Neuronal stem cell (in vitro differentiated cells): ENCODE results near the gene CELSR3. TPM values are rescaled to one million over a fixed set of nuclear protein-coding genes. Genes with fewer than 3 reads are reported as not detected.

Experiments
- DNase-seq: peaks from one replicate; pipeline ENCODE4 v3.0.0-alpha.2; 2013; ENCODE audit warnings: low spot score
- H2AFZ ChIP-seq: one replicate; pipeline ENCODE4 v1.6.1; 2013; ENCODE audit warnings: mild to moderate bottlenecking, low read length, inconsistent platforms
- H2AK5ac ChIP-seq: 2 replicates; pipeline ENCODE4 v1.6.1; 2013; ENCODE audit warnings: low read depth, mild to moderate bottlenecking, inconsistent platforms, low read length, moderate library complexity, mixed read lengths
- H2BK120ac ChIP-seq: 2 replicates; pipeline ENCODE4 v1.6.1; 2013; ENCODE audit warnings: low read depth, mild to moderate bottlenecking, inconsistent platforms, low read length, moderate library complexity, mixed read lengths
- H2BK12ac ChIP-seq: one replicate; pipeline ENCODE4 v1.6.1; 2013; ENCODE audit warnings: low read length, inconsistent platforms
- H2BK15ac ChIP-seq: 2 replicates; pipeline ENCODE4 v1.6.1; 2013; ENCODE audit warnings: mild to moderate bottlenecking, low read length, inconsistent platforms, mixed read lengths
- H2BK5ac ChIP-seq: one replicate; pipeline ENCODE4 v1.6.1; 2013; ENCODE audit warnings: inconsistent platforms, mild to moderate bottlenecking, low read length, moderate library complexity
- H3K14ac ChIP-seq: one replicate; pipeline ENCODE4 v1.6.1; 2013; ENCODE audit warnings: low read length, inconsistent platforms
- H3K18ac ChIP-seq: 2 replicates; pipeline ENCODE4 v1.6.1; 2013; ENCODE audit warnings: low read length, inconsistent platforms
- H3K23ac ChIP-seq: 2 replicates; pipeline ENCODE4 v1.6.1; 2013; ENCODE audit warnings: low read depth, mild to moderate bottlenecking, mixed read lengths, low read length, inconsistent platforms; ENCODE audit not compliant: poor library complexity
- H3K27ac ChIP-seq: replicated peaks from 3 replicates; pipeline ENCODE4 v1.5.1; 2013; ENCODE audit warnings: low read length, inconsistent platforms
- H3K27me3 ChIP-seq, 3 experiments: 2 replicates each; pipeline ENCODE4 v1.6.1; 2013; ENCODE audit warnings: low read length in 3 of 3, mild to moderate bottlenecking in 2 of 3, inconsistent platforms in 1 of 3, low read depth in 1 of 3, mixed read lengths in 1 of 3, moderate library complexity in 1 of 3; ENCODE audit not compliant: control insufficient read depth in 3 of 3, insufficient read depth in 3 of 3
- H3K36me3 ChIP-seq, 2 donors: replicated peaks in 1 of 2; 2 replicates each; pipeline ENCODE4 v1.6.1; 2013; ENCODE audit warnings: low read length in 2 of 2; ENCODE audit not compliant: control insufficient read depth in 2 of 2, insufficient read depth in 2 of 2
- H3K4ac ChIP-seq: 2 replicates; pipeline ENCODE4 v1.6.1; 2013; ENCODE audit warnings: inconsistent platforms, mild to moderate bottlenecking, low read length, moderate library complexity
- H3K4me1 ChIP-seq, 2 donors: 1 replicate in 1 of 2; 2 replicates in 1 of 2; pipeline ENCODE4 v1.6.1; 2013; ENCODE audit warnings: low read length in 2 of 2, low read depth in 1 of 2; ENCODE audit not compliant: control insufficient read depth in 2 of 2, insufficient read depth in 1 of 2
- H3K4me2 ChIP-seq: one replicate; pipeline ENCODE4 v1.6.1; 2013; ENCODE audit warnings: mild to moderate bottlenecking, low read length, inconsistent platforms; ENCODE audit not compliant: insufficient read depth, poor library complexity, severe bottlenecking
- H3K4me3 ChIP-seq, 2 donors: 2 replicates each; pipeline ENCODE4 v1.5.1; 2013; ENCODE audit warnings: low read length in 2 of 2, mild to moderate bottlenecking in 2 of 2, inconsistent platforms in 1 of 2, moderate library complexity in 1 of 2
- H3K79me1 ChIP-seq: one replicate; pipeline ENCODE4 v1.6.1; 2013; ENCODE audit warnings: low read depth, mild to moderate bottlenecking, inconsistent platforms, low read length, moderate library complexity
- H3K9ac ChIP-seq: one replicate; pipeline ENCODE4 v1.6.1; 2013; ENCODE audit warnings: mild to moderate bottlenecking, low read depth, low read length, inconsistent platforms; ENCODE audit not compliant: poor library complexity
- H3K9me3 ChIP-seq, 2 donors: replicated peaks in 1 of 2; 2 replicates each; pipeline versions ENCODE3 to v1.6.1; 2013; ENCODE audit warnings: low read length in 2 of 2, mild to moderate bottlenecking in 2 of 2, inconsistent platforms in 1 of 2, low read depth in 1 of 2, mixed read lengths in 1 of 2, moderate library complexity in 1 of 2; ENCODE audit not compliant: control insufficient read depth in 2 of 2, insufficient read depth in 1 of 2
- H4K8ac ChIP-seq: one replicate; pipeline ENCODE4 v1.6.1; 2013; ENCODE audit warnings: low read depth, mild to moderate bottlenecking, inconsistent platforms, low read length, moderate library complexity
- H4K91ac ChIP-seq: one replicate; pipeline ENCODE4 v1.6.1; 2013; ENCODE audit warnings: low read length, low read depth, mild to moderate bottlenecking, inconsistent platforms; ENCODE audit not compliant: poor library complexity
- WGBS, 2 donors: extraction: QIAGEN DNeasy Blood & Tissue Kit; methylation state at CpG; one replicate each; pipeline ENCODE4 v1.1.7; 2013; ENCODE audit warnings: missing lambda C conversion rate in 2 of 2, mixed read lengths in 1 of 2; ENCODE audit not compliant: insufficient read length in 2 of 2, insufficient replicate concordance in 1 of 2; ENCODE audit errors: extremely low coverage in 2 of 2; 5-methylcytosine and 5-hydroxymethylcytosine counted together
- small RNA-seq: library from polyadenylated mRNA; stranded (forward); fragments of <200 nt; extraction: miRNeasy Mini kit (QIAGEN cat#:217004); gene quantifications from one replicate; pipeline ENCODE3, GENCODE V24; 2013; ENCODE audit not compliant: insufficient read depth

CELSR3 gene

DNA sequence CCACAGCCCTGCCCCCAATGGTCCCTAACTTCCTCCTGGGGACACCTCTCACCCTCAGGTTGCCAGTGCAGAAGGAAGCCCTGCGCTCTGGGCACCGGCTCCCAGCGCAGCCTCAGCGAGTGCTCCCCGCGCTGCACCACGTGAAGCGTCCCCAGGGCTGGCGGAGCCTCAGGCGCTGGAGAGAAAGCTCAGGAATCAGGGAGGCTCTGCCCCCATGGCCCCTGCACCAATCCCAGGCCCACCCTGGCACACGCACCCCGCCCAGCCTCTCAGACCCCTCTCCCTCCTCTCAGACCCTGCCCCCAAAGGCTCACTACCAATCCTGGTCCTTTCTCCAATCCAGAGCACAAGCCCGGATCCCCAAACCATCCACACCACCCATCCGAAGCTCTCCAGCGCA, 74.5 kb downstream of the CELSR3 start:
- H2AK5ac ChIP-seq: peak overlapping the region; percentile 74
- H3K4me2 ChIP-seq: no peak overlapping the region
- no peaks in the 10 kb centered on the region for H3K27me3 ChIP-seq
- no peak overlapping the region for H3K4ac ChIP-seq
- no peak overlapping the region for H4K8ac ChIP-seq
- H3K23ac ChIP-seq: no peak overlapping the region
- H3K4me3 ChIP-seq: no peak overlapping the region
- peak overlapping the region; percentile 82 for H3K14ac ChIP-seq
- peaks cover 0 to 2% of the 10 kb centered on the region in 2 donors for H3K9me3 ChIP-seq
- no peak overlapping the region for H2AFZ ChIP-seq
- no CpG with 5 or more reads among the region's 15 CpGs for WGBS, 2 donors
- H3K18ac ChIP-seq: peak overlapping the region; percentile 76
- peak overlapping the region; percentile 75 for H2BK5ac ChIP-seq
- H3K4me1 ChIP-seq: no peaks in the 10 kb centered on the region
- H3K27ac ChIP-seq: no peak overlapping the region
- no peak overlapping the region for H2BK120ac ChIP-seq
- H2BK15ac ChIP-seq: no peak overlapping the region
- no peak overlapping the region for H3K9ac ChIP-seq
- no peak for DNase-seq
- peaks cover 3% of the 10 kb centered on the region for H3K79me1 ChIP-seq
- peak overlapping the region; percentile 41 for H2BK12ac ChIP-seq
- H3K36me3 ChIP-seq: peaks cover 0 to 9% of the 10 kb centered on the region in 2 donors
- no peak overlapping the region for H4K91ac ChIP-seq

DNA sequence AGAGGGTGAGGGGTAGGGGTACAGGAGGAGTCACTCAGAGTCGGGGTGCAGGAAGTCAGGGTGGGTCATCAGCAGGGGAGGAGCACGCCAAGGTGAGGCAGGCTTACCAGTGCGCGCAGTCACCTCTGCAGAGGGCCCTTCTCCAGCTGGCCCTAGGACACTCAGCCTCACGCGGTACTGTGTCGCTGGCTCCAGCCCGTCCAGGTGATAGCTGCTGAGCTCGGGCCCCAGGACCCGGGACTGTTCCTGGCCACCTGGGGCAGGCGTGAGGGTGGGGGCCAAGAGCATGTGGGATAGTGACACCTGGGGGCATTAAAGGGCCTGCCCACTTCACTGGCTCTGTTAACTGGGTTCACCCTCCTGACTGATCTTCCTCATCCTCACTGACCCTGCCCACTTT, 75.0 kb downstream of the CELSR3 start:
- H4K8ac ChIP-seq: no peak overlapping the region
- H3K27me3 ChIP-seq: no peaks in the 10 kb centered on the region
- WGBS, 2 donors: no CpG with 5 or more reads among the region's 11 CpGs
- H3K9ac ChIP-seq: no peak overlapping the region
- peak overlapping the region; percentile 57 for H3K18ac ChIP-seq
- H3K23ac ChIP-seq: peak overlapping the region; percentile 43
- H3K4me3 ChIP-seq: peak overlapping the region in 1 of 2 donors; percentile 10
- DNase-seq: no peak
- no peak overlapping the region for H2BK120ac ChIP-seq
- H4K91ac ChIP-seq: no peak overlapping the region
- H2AK5ac ChIP-seq: no peak overlapping the region
- no peak overlapping the region for H3K27ac ChIP-seq
- H3K4me1 ChIP-seq: no peaks in the 10 kb centered on the region
- peaks cover 0 to 2% of the 10 kb centered on the region in 2 donors for H3K9me3 ChIP-seq
- H2BK5ac ChIP-seq: peak overlapping the region; percentile 75
- H3K14ac ChIP-seq: peak overlapping the region; percentile 82
- no peak overlapping the region for H2BK15ac ChIP-seq
- H3K79me1 ChIP-seq: peaks cover 3% of the 10 kb centered on the region
- H3K4me2 ChIP-seq: no peak overlapping the region
- H3K4ac ChIP-seq: no peak overlapping the region
- no peak overlapping the region for H2BK12ac ChIP-seq
- H3K36me3 ChIP-seq: peaks cover 0 to 9% of the 10 kb centered on the region in 2 donors
- H2AFZ ChIP-seq: no peak overlapping the region

Small RNA genes lying within 50 kb of the gene (small RNA-seq; reads per million reads assigned to genes)
- gene AC141002.1: not detected
